H9 (cell line): ENCODE results near the gene ERAS. TPM values are rescaled to one million over a fixed set of nuclear protein-coding genes. Genes with fewer than 3 reads are reported as not detected.

Experiments used
- DNase-seq: peaks from one replicate; pipeline ENCODE4 v3.0.0-alpha.2; 2017
- H2AFZ ChIP-seq: one replicate; pipeline ENCODE4 v1.6.1; 2013; ENCODE audit warnings: mild to moderate bottlenecking, low read length, control low read depth, moderate library complexity
- H2AK5ac ChIP-seq: 2 replicates; pipeline ENCODE4 v1.6.1; 2013; ENCODE audit warnings: low read length, control low read depth, mixed read lengths; ENCODE audit not compliant: insufficient read length
- H2BK120ac ChIP-seq: one replicate; pipeline ENCODE4 v1.6.1; 2013; ENCODE audit warnings: low read depth, mild to moderate bottlenecking, low read length, control low read depth, inconsistent platforms; ENCODE audit not compliant: poor library complexity, severe bottlenecking
- H2BK12ac ChIP-seq: 2 replicates; pipeline ENCODE4 v1.6.1; 2013; ENCODE audit warnings: low read length, control low read depth, mixed read lengths, low read depth; ENCODE audit not compliant: insufficient read length
- H2BK15ac ChIP-seq: 2 replicates; pipeline ENCODE4 v1.6.1; 2013; ENCODE audit warnings: low read depth, low read length, control low read depth
- H2BK20ac ChIP-seq: one replicate; pipeline ENCODE4 v1.6.1; 2013; ENCODE audit warnings: low read depth, mild to moderate bottlenecking, low read length, control low read depth, inconsistent platforms; ENCODE audit not compliant: poor library complexity, severe bottlenecking
- H2BK5ac ChIP-seq: 2 replicates; pipeline ENCODE4 v1.6.1; 2013; ENCODE audit warnings: low read length, control low read depth, mixed read lengths; ENCODE audit not compliant: insufficient read length
- H3K14ac ChIP-seq: 2 replicates; pipeline ENCODE4 v1.6.1; 2013; ENCODE audit warnings: low read length, control low read depth; ENCODE audit not compliant: insufficient read depth
- H3K18ac ChIP-seq: 2 replicates; pipeline ENCODE4 v1.6.1; 2013; ENCODE audit warnings: low read depth, mild to moderate bottlenecking, mixed read lengths, low read length, control low read depth; ENCODE audit not compliant: insufficient read length
- H3K23ac ChIP-seq: 2 replicates; pipeline ENCODE4 v1.6.1; 2013; ENCODE audit warnings: low read length, control low read depth, mixed read lengths, low read depth; ENCODE audit not compliant: insufficient read length
- H3K23me2 ChIP-seq: 2 replicates; pipeline ENCODE4 v1.6.1; 2013; ENCODE audit warnings: low read depth, mild to moderate bottlenecking, mixed read lengths, low read length, control low read depth; ENCODE audit not compliant: insufficient read length, poor library complexity, severe bottlenecking
- H3K27ac ChIP-seq: 2 replicates; pipeline ENCODE4 v1.5.1; 2013; ENCODE audit warnings: low read length, control low read depth, mixed read lengths, low read depth; ENCODE audit not compliant: insufficient read length
- H3K27me3 ChIP-seq: 2 replicates; pipeline ENCODE4 v1.6.1; 2013; ENCODE audit warnings: low read length, control low read depth, inconsistent platforms; ENCODE audit not compliant: insufficient read depth
- H3K4ac ChIP-seq: 2 replicates; pipeline ENCODE4 v1.6.1; 2013; ENCODE audit warnings: low read depth, mild to moderate bottlenecking, control low read depth, inconsistent platforms, low read length, moderate library complexity
- H3K4me1 ChIP-seq: 2 replicates; pipeline ENCODE4 v1.6.1; 2013; ENCODE audit warnings: low read length, control low read depth, inconsistent platforms; ENCODE audit not compliant: insufficient read depth
- H3K4me2 ChIP-seq: 2 replicates; pipeline ENCODE4 v1.6.1; 2013; ENCODE audit warnings: low read length, control low read depth, mixed read lengths; ENCODE audit not compliant: insufficient read length, insufficient read depth
- H3K56ac ChIP-seq: 2 replicates; pipeline ENCODE4 v1.6.1; 2013; ENCODE audit warnings: low read depth, mild to moderate bottlenecking, mixed read lengths, low read length, control low read depth; ENCODE audit not compliant: insufficient read length
- H3K79me1 ChIP-seq: 2 replicates; pipeline ENCODE4 v1.6.1; 2013; ENCODE audit warnings: low read depth, mild to moderate bottlenecking, moderate library complexity, low read length, control low read depth, inconsistent platforms; ENCODE audit not compliant: insufficient read depth, poor library complexity, severe bottlenecking
- H3K79me2 ChIP-seq: 2 replicates; pipeline ENCODE4 v1.6.1; 2013; ENCODE audit warnings: low read length, control low read depth, inconsistent platforms; ENCODE audit not compliant: insufficient read depth
- H3K9ac ChIP-seq: 2 replicates; pipeline ENCODE4 v1.6.1; 2013; ENCODE audit warnings: low read length, control low read depth, mixed read lengths; ENCODE audit not compliant: insufficient read length; ENCODE audit errors: extremely low read depth
- H3K9me3 ChIP-seq: one replicate; pipeline ENCODE4 v1.6.1; 2013; ENCODE audit warnings: low read depth, low read length, inconsistent platforms; ENCODE audit not compliant: control insufficient read depth
- H3T11ph ChIP-seq: one replicate; pipeline ENCODE4 v1.6.1; 2013; ENCODE audit warnings: mild to moderate bottlenecking, low read length, control low read depth, inconsistent platforms
- H4K20me1 ChIP-seq: one replicate; pipeline ENCODE4 v1.6.1; 2013; ENCODE audit not compliant: control insufficient read depth, insufficient read length, insufficient read depth
- H4K5ac ChIP-seq: 2 replicates; pipeline ENCODE4 v1.6.1; 2013; ENCODE audit warnings: low read depth, mild to moderate bottlenecking, mixed read lengths, low read length, control low read depth; ENCODE audit not compliant: insufficient read length
- H4K8ac ChIP-seq: replicated peaks from 2 replicates; pipeline ENCODE4 v1.6.1; 2013; ENCODE audit warnings: low read length, control low read depth, mixed read lengths, low read depth; ENCODE audit not compliant: insufficient read length
- H4K91ac ChIP-seq: 2 replicates; pipeline ENCODE4 v1.6.1; 2013; ENCODE audit warnings: low read depth, mild to moderate bottlenecking, moderate library complexity, mixed read lengths, low read length, control low read depth; ENCODE audit not compliant: insufficient read length
- H3K27ac Mint-ChIP-seq, 3 experiments: 2 replicates in 2 of 3; 3 replicates in 1 of 3; pipeline ENCODE4 v1.8.0; 2020 to 2021; ENCODE audit warnings: mixed read lengths in 3 of 3, mild to moderate bottlenecking in 1 of 3, moderate library complexity in 1 of 3
- H3K27me3 Mint-ChIP-seq: 2 replicates; pipeline ENCODE4 v1.8.0; 2021; ENCODE audit warnings: low read depth, mild to moderate bottlenecking, moderate library complexity, mixed read lengths
- H3K36me3 Mint-ChIP-seq, 3 experiments: 2 replicates in 2 of 3; 3 replicates in 1 of 3; pipeline ENCODE4 v1.8.0; 2020 to 2021; ENCODE audit warnings: low read depth in 3 of 3, mixed read lengths in 3 of 3; ENCODE audit not compliant: insufficient read depth in 1 of 3
- H3K4me1 Mint-ChIP-seq, 2 experiments: 2 replicates each; pipeline ENCODE4 v1.8.0; 2020; ENCODE audit warnings: mixed read lengths in 2 of 2
- H3K4me3 Mint-ChIP-seq, 2 experiments: 2 replicates in 1 of 2; 3 replicates in 1 of 2; pipeline ENCODE4 v1.8.0; 2020 to 2021; ENCODE audit warnings: mild to moderate bottlenecking in 2 of 2, mixed read lengths in 2 of 2, moderate library complexity in 1 of 2
- H3K9me3 Mint-ChIP-seq, 2 experiments: 2 replicates in 1 of 2; 3 replicates in 1 of 2; pipeline ENCODE4 v1.8.0; 2020; ENCODE audit warnings: mild to moderate bottlenecking in 2 of 2, mixed read lengths in 2 of 2, moderate library complexity in 1 of 2
- WGBS: extraction: QIAGEN DNeasy Blood & Tissue Kit; methylation state at CpG from one replicate; pipeline ENCODE4 v1.1.7; 2013; ENCODE audit warnings: missing lambda C conversion rate, low lambda C conversion rate, mixed read lengths; ENCODE audit not compliant: insufficient read length; ENCODE audit errors: extremely low coverage; 5-methylcytosine and 5-hydroxymethylcytosine counted together
- total RNA-seq: library from RNA; stranded (reverse); gene quantifications from 2 replicates; pipeline ENCODE4 v1.2.1, GENCODE V29; 2021
- TF ChIP-seq, protein P1 (sequence below): fragments of 200-600 bp; sonication (generic); conservative IDR thresholded peaks from 3 replicates; pipeline ENCODE4 v1.8.0; 2021; ENCODE audit warnings: antibody characterized with exemption, mild to moderate bottlenecking

ERAS gene
- total RNA-seq, 1 experiment from 2014 or later, result not detected

DNA sequence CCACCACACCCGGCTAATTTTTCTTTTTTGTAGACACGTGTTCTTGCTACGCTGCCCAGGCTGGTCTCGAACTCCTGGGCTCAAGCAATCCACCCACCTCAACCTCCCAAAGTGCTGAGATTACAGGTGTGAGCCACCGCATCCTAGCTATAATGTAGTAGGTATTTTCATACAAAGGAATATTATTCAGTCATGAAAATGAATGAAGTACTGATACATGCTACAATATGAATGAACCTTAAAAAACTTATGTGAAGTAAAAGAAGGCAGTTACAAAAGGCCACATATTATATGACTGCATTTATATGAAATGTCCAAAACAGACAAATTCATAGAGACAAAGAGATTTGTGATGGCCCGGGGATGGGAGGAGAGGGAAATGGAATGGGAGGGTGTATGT, 44.6 kb upstream of the ERAS start:
- H3K27me3 Mint-ChIP-seq, result peaks cover 9% of the 10 kb centered on the region

More for the DNA sequence above, 44.6 kb upstream of the ERAS start:
- no peak overlapping the region for H3K18ac ChIP-seq
- TF ChIP-seq, protein P1, sequence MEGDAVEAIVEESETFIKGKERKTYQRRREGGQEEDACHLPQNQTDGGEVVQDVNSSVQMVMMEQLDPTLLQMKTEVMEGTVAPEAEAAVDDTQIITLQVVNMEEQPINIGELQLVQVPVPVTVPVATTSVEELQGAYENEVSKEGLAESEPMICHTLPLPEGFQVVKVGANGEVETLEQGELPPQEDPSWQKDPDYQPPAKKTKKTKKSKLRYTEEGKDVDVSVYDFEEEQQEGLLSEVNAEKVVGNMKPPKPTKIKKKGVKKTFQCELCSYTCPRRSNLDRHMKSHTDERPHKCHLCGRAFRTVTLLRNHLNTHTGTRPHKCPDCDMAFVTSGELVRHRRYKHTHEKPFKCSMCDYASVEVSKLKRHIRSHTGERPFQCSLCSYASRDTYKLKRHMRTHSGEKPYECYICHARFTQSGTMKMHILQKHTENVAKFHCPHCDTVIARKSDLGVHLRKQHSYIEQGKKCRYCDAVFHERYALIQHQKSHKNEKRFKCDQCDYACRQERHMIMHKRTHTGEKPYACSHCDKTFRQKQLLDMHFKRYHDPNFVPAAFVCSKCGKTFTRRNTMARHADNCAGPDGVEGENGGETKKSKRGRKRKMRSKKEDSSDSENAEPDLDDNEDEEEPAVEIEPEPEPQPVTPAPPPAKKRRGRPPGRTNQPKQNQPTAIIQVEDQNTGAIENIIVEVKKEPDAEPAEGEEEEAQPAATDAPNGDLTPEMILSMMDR, result no peak
- no peak overlapping the region for H3K4me3 Mint-ChIP-seq
- H3K79me1 ChIP-seq, result no peaks in the 10 kb centered on the region
- no peak overlapping the region for H2BK120ac ChIP-seq
- peaks cover 53 to 78% of the 10 kb centered on the region in 2 experiments for H3K9me3 Mint-ChIP-seq
- H3K36me3 Mint-ChIP-seq, result peaks cover 0 to 3% (median 2%) of the 10 kb centered on the region in 3 experiments; a peak in 3 of 7 replicates
- no peaks in the 10 kb centered on the region for H3K79me2 ChIP-seq
- no peak overlapping the region for H3K4me2 ChIP-seq
- no peak overlapping the region for H4K5ac ChIP-seq
- no peak overlapping the region for H2BK20ac ChIP-seq
- no peak overlapping the region for H3K9ac ChIP-seq
- H3K27ac Mint-ChIP-seq, result no peak overlapping the region
- no peak overlapping the region for H3K56ac ChIP-seq
- 100% methylated on average over 1 of the region's 6 CpGs for whole genome bisulfite sequencing
- H2AK5ac ChIP-seq, result no peak overlapping the region
- H4K91ac ChIP-seq, result no peak overlapping the region
- no peak overlapping the region for H2AFZ ChIP-seq
- H3K23ac ChIP-seq, result no peak overlapping the region
- no peaks in the 10 kb centered on the region for H3K4me1 ChIP-seq
- H3T11ph ChIP-seq, result no peak overlapping the region
- H4K20me1 ChIP-seq, result no peaks in the 10 kb centered on the region
- no peak overlapping the region for H2BK5ac ChIP-seq
- H3K4me1 Mint-ChIP-seq, result peaks cover 2 to 3% of the 10 kb centered on the region in 2 experiments; a peak in 1 of 4 replicates
- no peak overlapping the region for H2BK12ac ChIP-seq
- H3K27ac ChIP-seq, result no peak overlapping the region
- H3K27me3 ChIP-seq, result no peaks in the 10 kb centered on the region
- no peaks in the 10 kb centered on the region for H3K23me2 ChIP-seq
- H4K8ac ChIP-seq, result no peak overlapping the region
- H3K14ac ChIP-seq, result no peak overlapping the region
- no peak for DNase-seq
- H2BK15ac ChIP-seq, result no peak overlapping the region
- H3K9me3 ChIP-seq, result peaks cover 9% of the 10 kb centered on the region
- no peak overlapping the region for H3K4ac ChIP-seq
